Cerebellar nuclear complex (tissue), 1 donor: Measurements from ENCODE around the gene GPR157.

ENCODE experiments used
- DNase-seq, 2 experiments: peaks; one replicate each; lab custom pipeline; 2025; lab: John Stamatoyannopoulos, UW

Gene GPR157

DNA sequence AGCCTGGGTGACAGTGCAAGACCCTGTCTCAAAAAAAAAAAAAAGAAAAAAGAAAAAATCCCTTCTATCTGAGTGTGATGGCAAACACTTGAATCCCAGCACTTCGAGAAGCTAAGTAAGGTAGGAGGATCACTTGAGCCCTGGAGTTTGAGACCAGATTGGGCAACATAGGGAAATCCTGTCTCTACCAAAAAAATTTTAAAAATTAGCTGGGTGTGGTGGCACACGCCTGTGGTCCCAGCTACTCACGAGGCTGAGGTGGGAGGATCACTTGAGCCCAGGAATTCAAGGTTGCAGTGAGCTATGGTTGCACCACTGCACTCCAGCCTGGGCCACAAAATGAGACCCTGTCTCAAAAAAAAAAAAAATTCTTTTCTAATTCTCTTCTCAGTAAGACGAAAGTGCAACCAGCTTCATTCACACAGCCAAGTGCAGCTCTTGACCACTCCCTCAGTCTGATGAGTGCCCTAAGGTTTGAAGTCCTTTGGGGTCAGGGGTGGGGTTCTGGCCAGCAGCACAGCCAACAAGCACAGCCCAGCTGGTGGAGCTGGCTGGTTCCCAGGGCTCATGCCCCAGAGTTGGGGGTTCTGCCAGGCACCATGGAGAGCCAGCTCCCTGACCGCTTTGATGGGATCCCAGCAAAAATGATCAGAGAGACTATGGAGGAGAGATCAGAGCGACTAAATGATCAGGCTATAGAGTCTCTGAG lies 67.5 kb downstream of the GPR157 start:
- no peak for DNase-seq

GRCh38 chr1:9059891-9060744 lies 68.8 kb downstream of the GPR157 start:
- no peak for DNase-seq

- no peak for DNase-seq
These were observed 70.4 kb downstream of the GPR157 start for GRCh38 chr1:9058465-9058864.

DNA sequence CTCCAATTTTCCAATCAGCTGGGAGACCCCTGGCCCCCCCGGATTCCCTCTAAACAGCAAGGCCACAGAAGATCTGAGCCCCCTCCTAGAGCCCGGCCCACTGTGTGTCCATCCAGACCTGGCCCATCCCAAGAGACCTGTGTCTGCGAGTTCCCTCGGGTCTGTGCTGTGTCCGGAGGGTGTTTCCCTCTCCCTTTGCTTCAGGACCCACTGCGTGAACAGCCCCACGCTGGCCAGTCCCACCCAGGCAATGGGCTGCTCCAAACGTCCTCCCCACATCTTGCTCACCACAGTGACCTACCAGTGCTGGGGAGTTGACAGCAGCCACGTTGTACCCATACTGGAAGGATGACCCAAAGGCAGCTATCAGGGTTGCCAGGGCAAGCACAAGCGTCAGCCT lies 71.1 kb downstream of the GPR157 start:
- DNase-seq: no peak

DNA sequence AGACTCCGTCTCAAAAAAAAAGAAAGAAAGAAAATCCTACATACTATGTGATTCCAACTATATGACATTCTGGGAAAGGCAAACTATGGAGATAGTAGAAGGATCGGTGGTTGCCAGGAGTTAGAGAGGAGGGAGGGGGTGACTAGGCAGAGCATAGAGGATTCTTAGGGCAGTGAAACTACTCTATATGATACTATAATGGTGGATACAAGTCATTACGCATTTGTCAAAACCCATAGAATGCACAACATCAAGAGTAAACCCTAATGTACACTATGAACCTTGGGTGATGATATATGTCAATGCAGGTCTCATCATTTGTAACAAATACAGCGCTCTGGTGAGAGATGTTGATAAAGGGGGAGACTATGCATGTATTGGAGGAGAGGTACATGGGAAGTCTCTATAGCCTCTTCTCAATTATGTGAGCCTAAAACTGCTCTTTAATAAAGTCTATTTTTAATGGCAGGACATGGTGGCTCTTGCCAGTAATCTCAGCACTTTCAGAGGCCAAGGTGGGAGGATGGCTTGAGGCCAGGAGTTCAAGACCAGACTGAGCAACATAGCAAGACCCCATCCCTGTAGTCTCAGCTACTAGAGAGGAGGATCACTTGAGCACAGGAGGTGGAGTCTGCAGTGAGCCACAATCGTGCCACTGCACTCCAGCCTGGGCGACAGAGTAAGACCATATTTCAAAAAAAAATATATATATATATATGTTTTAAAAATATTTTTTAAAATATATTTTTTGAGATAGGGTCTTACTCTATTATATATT lies 76.4 kb downstream of the GPR157 start:
- DNase-seq: no peak

DNA sequence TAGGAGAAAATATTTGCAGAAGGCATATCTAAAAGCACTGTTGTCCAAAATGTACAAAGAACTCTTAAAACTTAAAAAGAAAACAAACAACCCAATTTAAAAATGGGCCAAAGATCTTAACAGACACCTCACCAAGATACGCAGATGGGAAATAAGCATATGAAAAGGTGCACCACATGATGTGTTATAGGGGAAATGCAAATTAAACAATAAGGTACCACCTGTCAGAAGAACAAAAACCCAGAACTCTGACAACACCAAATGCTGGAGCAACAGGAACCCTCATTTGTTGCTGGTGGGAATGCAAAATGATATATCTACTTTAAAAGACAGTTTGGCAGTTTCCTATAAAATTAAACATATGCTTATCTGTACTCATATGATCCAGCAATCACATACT lies 77.5 kb downstream of the GPR157 start:
- DNase-seq: no peak

DNA sequence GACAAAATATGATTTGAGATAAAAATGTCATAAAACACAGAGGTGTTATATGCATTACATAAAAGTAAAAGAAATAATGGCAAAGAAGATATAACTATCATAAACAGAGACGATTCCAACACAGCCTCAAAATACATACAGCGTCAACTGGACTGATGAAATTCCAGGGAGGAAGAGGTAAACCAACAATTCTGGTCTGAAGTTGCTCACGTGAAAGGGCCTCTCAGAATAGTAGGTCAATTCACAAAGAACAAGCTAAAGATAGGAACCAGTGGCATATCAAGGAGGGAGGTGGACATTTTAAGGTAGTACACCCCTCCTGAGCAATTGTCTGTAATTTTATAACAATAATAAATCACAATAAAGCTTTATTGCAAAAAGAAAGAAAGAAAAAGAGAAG lies 78.1 kb downstream of the GPR157 start:
- DNase-seq: no peak
